Measurements from ENCODE around the gene EPS8.
A peak's percentile ranks its signal among the peaks of the same experiment; 100 is the strongest.
"Not testable (repeated sequence)": the region's sequence is repeated elsewhere in the genome, so short reads cannot be mapped to it uniquely, and the experiment has no call there.

EPS8 gene

GRCh38 chr12:15796493-15797141, 7.4 kb upstream of the EPS8 start:
- DNase-seq = no peak

- no peak for DNase-seq
Observed at GRCh38 chr12:15794836-15795235, 5.6 kb upstream of the EPS8 start.

GRCh38 chr12:15794196-15794595, 5.0 kb upstream of the EPS8 start:
- no peak for DNase-seq

DNA sequence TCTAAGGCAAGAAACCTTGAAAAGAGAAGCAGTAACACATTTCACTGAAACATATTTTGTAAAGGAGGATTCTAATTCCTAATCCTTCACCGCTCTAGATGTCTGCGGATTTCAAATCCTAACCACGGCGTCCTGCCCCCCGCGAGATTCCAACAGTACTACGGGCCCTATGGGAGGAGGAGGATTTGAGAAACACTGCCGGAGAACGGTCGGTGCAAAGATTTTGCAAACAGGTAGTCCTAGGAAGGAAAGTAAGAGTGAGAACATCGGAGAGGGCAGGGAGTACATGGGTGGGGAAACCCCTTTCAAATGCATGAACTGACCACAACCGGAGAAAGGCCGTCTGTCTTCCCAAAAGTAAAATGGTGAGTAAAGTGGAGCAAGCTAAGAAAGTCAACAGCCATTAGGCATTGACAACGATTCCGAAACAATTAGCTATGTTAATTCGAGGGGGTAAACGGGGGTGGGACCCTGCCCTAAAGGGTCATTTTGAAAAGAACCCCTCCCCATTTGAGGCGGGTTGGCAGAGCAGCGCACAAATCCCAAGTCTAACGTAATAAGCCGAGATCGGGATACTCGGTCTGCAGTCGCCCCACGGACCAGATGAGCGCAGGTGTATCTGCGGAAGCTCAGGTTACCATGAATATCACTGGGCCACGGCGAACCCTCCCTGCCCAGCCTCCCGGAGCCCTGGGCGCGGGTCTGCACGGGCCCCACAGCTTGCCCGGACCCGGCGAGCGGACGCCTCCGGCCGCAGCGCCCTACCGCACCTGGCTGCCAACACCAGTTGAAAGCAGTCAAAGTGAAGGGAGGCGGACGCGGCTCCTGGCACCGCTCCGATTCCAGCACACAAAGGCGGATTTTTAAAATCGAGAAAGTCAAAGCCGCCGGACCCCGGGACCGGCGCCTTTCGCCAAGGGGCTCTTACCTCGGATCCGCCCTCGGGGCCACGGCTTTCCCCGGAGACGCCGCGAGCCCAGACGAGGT, 662 bp downstream of the EPS8 start:
- no peak for DNase-seq

- DNase-seq = no peak
Observed at GRCh38 chr12:15787778-15788177, 1.4 kb downstream of the EPS8 start.

- no peak for DNase-seq
Observed at GRCh38 chr12:15786772-15787171, 2.4 kb downstream of the EPS8 start.

DNA sequence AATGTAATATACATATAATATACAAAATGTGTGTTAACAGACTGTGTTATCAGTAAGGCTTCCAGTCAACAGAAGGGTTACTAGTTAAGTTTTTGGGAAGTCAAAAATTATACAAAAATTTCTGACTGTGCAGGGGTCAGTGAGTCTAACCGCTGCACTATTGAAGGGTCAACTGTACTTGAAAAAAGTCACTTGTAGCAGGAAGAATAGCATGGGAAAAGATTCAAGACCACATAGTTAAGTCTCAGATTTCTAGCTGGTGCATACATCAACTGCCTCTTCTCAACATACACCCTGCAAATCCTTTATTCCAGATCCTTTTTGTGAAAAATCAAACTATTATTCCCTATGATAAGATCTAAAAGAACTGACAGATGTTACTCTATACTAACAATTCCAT, 5.9 kb downstream of the EPS8 start:
- no peak for DNase-seq

- no peak for DNase-seq
Observed at GRCh38 chr12:15782667-15783066, 6.5 kb downstream of the EPS8 start.

DNA sequence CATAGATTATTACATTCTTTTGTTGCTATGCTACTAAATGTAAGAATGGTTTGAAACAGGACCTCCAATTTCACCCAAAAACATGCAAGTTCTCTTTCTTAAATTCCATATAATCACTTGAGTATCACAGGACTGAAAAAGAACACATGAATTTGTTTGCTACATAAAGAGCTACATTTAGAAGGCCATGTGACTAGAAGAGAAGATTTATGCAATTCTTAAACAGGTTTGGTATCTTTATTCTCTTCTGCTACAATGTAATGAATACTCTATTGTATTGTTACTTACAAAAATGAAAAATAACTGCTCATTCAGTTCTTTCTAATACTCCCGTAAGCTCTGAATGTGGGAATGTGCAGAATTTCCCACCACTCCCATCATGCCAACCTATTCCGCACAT, 9.3 kb downstream of the EPS8 start:
- DNase-seq = no peak

DNA sequence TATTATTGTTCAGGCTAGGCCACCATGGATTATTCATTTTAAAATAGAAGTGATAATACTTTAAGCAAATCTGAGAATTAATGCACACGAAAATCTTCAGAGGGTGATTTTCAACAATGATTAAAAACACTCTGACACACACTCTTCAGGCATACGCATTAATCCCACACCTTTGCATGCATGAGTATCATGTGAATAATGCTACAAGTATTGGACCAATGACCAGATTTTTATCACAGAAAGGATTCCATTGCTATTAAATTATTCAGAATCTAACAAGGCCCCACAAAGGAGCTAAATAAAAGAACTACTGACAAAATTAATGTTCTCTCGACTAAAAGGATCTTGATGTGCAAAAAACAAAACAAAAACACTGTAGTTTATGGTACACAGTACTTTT, 11.1 kb downstream of the EPS8 start:
- DNase-seq = no peak

DNA sequence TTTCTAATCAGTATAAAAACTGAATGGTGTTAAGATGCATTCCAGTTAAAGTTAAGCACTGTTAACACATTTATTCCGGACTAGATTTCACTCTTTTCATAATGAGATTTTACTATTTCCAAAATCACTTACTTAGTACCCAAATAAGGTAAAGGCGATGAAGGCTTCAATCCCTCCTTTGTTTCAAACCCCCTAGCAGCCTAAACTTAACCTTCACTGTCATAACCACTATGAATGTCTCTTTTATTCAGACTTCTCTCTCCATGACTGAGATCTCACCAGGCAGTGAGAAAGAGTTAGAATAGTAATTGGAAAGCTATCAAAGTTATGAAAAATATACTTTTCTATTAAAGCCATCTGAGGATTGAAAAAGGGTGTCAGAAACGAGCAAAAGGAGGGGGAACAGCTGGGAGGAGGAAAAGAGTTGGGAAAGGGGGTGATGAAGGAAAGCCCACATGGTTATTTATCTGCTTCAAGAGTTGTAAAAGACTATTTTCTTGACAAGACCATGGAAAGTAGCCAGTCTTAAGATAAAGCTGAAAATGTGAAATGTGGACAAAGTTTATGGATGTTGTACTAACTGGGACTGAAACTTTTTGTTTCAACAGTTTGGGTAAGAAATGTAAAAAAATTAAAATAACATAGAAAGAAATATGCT, 11.7 kb downstream of the EPS8 start:
- DNase-seq = no peak

GRCh38 chr12:15776532-15776931, 12.7 kb downstream of the EPS8 start:
- no peak for DNase-seq

DNA sequence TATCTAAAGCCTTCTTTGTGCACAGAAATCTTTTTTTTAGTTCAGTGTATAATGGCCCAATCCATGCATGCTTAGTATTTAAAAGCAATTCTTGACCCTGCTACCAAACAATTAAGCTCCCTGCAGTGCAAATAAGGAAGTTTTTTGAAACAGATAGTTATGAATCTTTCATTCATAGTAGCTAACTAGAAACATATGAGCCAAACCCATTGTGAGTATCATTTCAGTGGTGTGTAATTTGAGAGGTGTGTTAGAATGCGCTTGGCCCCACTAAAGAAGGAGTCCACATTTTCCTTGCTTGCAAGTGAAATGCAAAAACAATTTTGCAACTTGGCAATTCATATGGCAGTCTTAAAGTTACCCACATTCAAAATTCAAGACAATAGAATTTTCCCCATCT, 14.4 kb downstream of the EPS8 start:
- no peak for DNase-seq

GRCh38 chr12:15772405-15773018, 16.7 kb downstream of the EPS8 start:
- no peak for DNase-seq

DNA sequence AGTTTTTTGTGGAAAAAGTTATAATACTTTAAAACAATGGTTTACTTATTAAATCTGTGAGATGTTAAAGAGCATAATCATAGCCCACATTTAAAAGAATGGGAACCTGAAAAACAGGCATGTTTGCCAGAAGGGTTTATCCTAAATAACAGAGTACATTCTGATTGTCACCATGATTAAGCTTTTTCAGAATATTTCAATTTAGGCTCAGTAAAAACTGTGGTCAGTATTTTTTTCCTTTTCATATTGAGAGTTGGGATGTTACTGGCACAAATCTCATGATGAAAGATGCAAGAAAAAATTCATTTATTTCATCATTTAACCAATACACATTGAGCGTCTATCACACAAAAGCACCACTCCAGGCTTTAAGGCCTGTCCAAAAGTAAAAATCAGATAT, 18.6 kb downstream of the EPS8 start:
- DNase-seq = no peak

GRCh38 chr12:15770021-15770420, 19.2 kb downstream of the EPS8 start:
- DNase-seq = no peak

DNA sequence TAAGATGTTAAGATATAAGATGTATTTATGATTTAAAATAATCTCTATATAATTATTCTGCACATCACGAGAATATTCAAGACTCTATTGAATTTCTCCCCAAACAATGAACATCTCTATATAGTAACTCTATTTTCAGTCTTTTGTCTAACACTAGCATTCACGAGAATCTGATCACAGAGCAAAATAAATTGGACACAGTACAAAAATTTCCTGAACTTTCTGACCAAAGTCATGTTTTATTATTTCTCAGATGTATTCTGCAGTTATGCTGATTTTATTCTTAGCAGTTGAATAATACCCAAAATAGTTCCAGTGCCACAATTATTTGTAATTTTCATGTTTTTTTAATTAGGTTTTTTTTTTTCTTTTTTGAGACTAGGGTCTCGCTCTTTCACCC, 19.6 kb downstream of the EPS8 start:
- DNase-seq = no peak

- no peak for DNase-seq
Observed at GRCh38 chr12:15767301-15767700, 21.9 kb downstream of the EPS8 start.

DNA sequence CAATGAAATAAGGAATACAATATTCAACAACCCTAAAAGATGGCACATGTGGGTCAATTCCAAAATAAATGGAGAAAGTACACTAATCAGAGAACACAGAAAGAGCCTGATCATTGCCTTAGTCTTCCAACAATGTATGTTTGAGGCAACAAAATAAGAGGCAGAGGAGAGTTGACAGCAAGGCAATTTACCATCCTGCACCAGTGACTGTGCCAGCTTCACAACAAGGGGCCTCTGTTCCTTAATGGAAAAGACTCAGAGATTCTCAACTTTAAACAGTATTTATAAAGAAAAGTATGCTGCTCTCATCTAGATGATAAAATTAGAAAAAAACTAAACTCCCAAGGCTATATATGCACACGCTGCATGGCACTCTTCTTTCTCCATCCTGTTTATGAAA, 25.9 kb downstream of the EPS8 start:
- no peak for DNase-seq

GRCh38 chr12:15762162-15762561, 27.0 kb downstream of the EPS8 start:
- DNase-seq = not testable (repeated sequence)

DNA sequence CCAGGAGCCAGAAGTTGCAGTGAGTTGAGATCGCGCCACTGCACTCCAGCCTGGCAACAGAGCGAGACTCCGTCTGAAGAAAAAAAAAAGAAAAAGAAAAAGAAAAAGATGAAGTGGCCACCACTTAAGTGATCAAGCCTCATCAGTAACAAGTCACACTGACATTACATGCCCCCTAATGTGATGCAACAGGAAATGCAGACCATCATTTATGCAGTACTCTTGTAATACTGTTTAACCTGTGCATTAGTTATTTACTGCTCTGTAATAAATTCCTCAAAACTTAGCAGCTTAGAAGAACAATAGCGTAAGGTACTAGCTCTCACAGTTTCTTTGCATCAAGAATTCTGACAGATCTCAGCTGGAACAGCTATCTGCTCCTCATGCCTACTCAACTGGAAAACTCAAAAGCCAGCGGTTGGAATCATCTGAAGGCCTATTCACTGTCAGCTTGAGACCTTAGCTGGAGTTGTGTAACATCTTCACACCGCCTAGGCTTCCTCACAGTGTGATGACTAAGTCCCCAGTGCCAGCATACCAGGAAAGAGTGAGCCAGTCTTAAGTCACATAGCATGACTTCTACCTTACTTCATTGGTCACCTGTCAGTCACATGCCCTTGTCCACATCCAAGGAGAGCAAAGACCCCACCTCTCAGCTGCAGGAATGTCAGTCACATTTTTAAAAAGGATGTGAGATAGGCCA, 31.5 kb downstream of the EPS8 start:
- DNase-seq = peak; percentile 7

GRCh38 chr12:15756822-15757221, 32.4 kb downstream of the EPS8 start:
- no peak for DNase-seq

- DNase-seq = no peak
Observed at GRCh38 chr12:15754233-15754632, 35.0 kb downstream of the EPS8 start.
